Parathyroid adenoma (tissue), 2 donors: ENCODE data around the gene SIX3.
A peak's percentile ranks its signal among the peaks of the same experiment; 100 is the strongest.

Source experiments
- H2AFZ ChIP-seq: fragments of 300-600 bp; sonication (generic); one replicate; pipeline ENCODE4 v1.7.0; 2017; ENCODE audit warnings: antibody characterized with exemption, mild to moderate bottlenecking
- H3K27ac ChIP-seq: fragments of 300-600 bp; sonication (generic); one replicate; pipeline ENCODE4 v1.7.0; 2017
- H3K27me3 ChIP-seq: fragments of 300-600 bp; sonication (generic); one replicate; pipeline ENCODE4 v1.7.0; 2017; ENCODE audit warnings: low read length; ENCODE audit not compliant: control insufficient read depth, insufficient read depth
- H3K36me3 ChIP-seq: fragments of 300-600 bp; sonication (generic); one replicate; pipeline ENCODE4 v1.7.0; 2017; ENCODE audit warnings: low read length; ENCODE audit not compliant: control insufficient read depth, insufficient read depth
- H3K4me1 ChIP-seq: fragments of 300-600 bp; sonication (generic); one replicate; pipeline ENCODE4 v1.7.0; 2017; ENCODE audit warnings: control low read depth
- H3K4me2 ChIP-seq: fragments of 300-600 bp; sonication (generic); one replicate; pipeline ENCODE4 v1.7.0; 2017; ENCODE audit warnings: low read length
- H3K4me3 ChIP-seq: fragments of 300-600 bp; sonication (generic); one replicate; pipeline ENCODE4 v1.7.0; 2017; ENCODE audit warnings: low read depth, low read length
- H3K79me2 ChIP-seq: fragments of 300-600 bp; sonication (generic); one replicate; pipeline ENCODE4 v1.7.0; 2017; ENCODE audit warnings: control low read depth
- H3K9ac ChIP-seq: fragments of 300-600 bp; sonication (generic); one replicate; pipeline ENCODE4 v1.7.0; 2017; ENCODE audit warnings: mild to moderate bottlenecking
- H3K9me3 ChIP-seq: fragments of 300-600 bp; sonication (generic); one replicate; pipeline ENCODE4 v1.7.0; 2017; ENCODE audit warnings: low read length; ENCODE audit not compliant: control insufficient read depth
- CTCF ChIP-seq: fragments of 300-600 bp; sonication (generic); IDR thresholded peaks from one replicate; pipeline ENCODE4 v1.7.0; 2017; ENCODE audit warnings: antibody characterized with exemption, mild to moderate bottlenecking
- donor health status: primary hyperparathyroidism.

The SIX3 gene

DNA sequence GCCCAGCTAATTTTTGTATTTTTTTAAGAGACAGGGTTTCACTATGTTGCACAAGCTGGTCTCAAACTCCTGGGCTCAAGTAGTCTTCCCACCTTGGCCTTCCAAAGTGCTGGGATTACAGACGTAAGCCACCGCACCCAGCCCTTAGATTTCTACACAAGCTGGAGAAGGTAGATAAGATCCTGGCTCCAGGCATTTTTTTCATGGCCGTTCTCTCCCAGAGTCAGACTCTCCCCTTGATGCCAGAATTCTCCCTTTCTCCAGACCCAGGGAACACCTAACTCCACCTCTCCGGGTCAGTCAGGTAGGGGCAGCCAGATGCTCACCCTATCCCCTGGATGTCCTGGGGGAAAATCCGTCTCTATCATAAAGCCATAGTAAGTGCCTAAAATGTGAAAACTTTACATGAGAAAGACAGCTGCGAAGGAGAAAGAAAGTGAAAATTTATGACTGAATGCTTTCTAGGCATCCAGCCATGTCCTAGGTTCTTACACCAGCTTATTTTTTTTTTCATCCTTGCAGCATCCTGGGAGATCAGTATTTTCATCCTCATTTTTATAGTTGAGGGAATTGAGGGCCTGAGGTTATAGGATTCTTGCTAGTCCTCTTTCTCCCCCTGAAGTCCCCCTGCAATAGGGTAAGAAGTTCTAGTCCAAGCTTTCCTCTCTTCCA lies 16.3 kb downstream of the SIX3 start:
- Histone ChIP-seq H3K27me3 (no peaks in the 10 kb centered on the region), H3K4me3 (no peak overlapping the region), H3K79me2 (no peaks in the 10 kb centered on the region), H3K27ac (no peak overlapping the region), H3K9me3 (no peaks in the 10 kb centered on the region), H3K36me3 (no peaks in the 10 kb centered on the region), H3K4me2 (no peak overlapping the region), H3K9ac (no peak overlapping the region), H3K4me1 (peaks cover 21% of the 10 kb centered on the region), H2AFZ (peak overlapping the region; percentile 20)
- no peak for TF ChIP-seq CTCF

DNA sequence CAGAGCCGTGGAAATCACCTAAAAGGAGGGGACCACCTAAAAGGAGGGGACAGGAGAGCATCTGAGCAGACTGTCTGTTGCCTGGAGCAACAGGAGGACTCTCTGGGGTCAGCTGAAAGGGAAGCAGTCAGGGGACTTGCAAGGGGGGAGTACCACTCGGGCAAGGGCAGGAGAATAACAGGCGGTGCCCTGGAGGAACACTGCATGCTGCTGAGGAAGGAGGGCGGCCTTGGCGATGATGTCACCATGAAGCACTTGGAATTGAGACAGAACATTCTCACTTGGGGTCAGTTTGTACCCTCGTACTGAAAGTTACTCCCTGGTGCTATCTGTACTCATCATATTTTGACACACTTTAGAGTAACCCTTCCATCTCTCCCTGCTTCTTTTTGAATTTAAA lies 18.4 kb downstream of the SIX3 start:
- Histone ChIP-seq H3K27me3 (no peaks in the 10 kb centered on the region), H3K4me1 (peaks cover 19% of the 10 kb centered on the region), H3K4me2 (no peak overlapping the region), H3K36me3 (no peaks in the 10 kb centered on the region), H3K79me2 (no peaks in the 10 kb centered on the region), H3K9me3 (no peaks in the 10 kb centered on the region), H3K4me3 (no peak overlapping the region), H3K9ac (no peak overlapping the region), H2AFZ (no peak overlapping the region), H3K27ac (no peak overlapping the region)
- no peak for TF ChIP-seq CTCF

- Histone ChIP-seq H3K4me2 (no peak overlapping the region), H3K27me3 (no peaks in the 10 kb centered on the region), H3K4me1 (peaks cover 13% of the 10 kb centered on the region), H3K27ac (no peak overlapping the region), H3K36me3 (no peaks in the 10 kb centered on the region), H3K79me2 (no peaks in the 10 kb centered on the region), H3K9me3 (no peaks in the 10 kb centered on the region), H3K4me3 (no peak overlapping the region), H3K9ac (no peak overlapping the region), H2AFZ (no peak overlapping the region)
- TF ChIP-seq CTCF: no peak
These were observed 19.4 kb downstream of the SIX3 start for GRCh38 chr2:44960871-44961270.

GRCh38 chr2:44962176-44962695 lies 20.7 kb downstream of the SIX3 start:
- no peak overlapping the region for H3K4me2 ChIP-seq
- H2AFZ ChIP-seq: no peak overlapping the region
- no peaks in the 10 kb centered on the region for H3K9me3 ChIP-seq
- H3K79me2 ChIP-seq: no peaks in the 10 kb centered on the region
- TF ChIP-seq CTCF: no peak
- no peaks in the 10 kb centered on the region for H3K36me3 ChIP-seq
- H3K4me3 ChIP-seq: no peak overlapping the region
- H3K27me3 ChIP-seq: no peaks in the 10 kb centered on the region
- H3K9ac ChIP-seq: no peak overlapping the region
- H3K4me1 ChIP-seq: peaks cover 1% of the 10 kb centered on the region
- no peak overlapping the region for H3K27ac ChIP-seq

DNA sequence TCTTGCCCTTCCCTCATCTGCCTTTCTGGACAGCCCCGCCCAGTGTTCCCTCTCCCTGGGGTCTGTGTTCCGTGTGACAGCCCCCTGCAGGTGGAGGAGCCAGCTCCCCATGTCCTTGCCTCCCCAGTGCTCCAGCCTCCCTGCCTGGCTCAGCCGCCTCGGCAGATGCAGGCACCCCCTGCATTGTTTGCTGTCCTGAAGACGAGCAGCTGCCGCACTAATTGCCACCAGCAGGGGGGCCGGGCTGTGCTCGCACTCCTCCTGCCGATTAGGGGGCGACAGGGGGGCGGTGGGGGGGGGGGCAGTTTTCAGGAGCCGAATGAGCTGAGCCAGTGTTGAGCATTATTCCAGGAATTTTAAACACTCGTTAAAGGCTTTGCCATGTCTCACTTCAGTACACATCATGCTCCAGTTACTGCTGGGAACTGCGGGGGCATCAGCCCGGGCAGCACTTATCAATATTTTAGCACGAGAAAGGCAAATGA lies 23.3 kb downstream of the SIX3 start:
- no peak overlapping the region for H3K9ac ChIP-seq
- H3K4me2 ChIP-seq: no peak overlapping the region
- no peaks in the 10 kb centered on the region for H3K4me1 ChIP-seq
- H3K4me3 ChIP-seq: no peak overlapping the region
- H3K27me3 ChIP-seq: no peaks in the 10 kb centered on the region
- no peaks in the 10 kb centered on the region for H3K79me2 ChIP-seq
- H3K27ac ChIP-seq: no peak overlapping the region
- no peak overlapping the region for H2AFZ ChIP-seq
- no peaks in the 10 kb centered on the region for H3K36me3 ChIP-seq
- no peaks in the 10 kb centered on the region for H3K9me3 ChIP-seq
- TF ChIP-seq CTCF: no peak
